T-helper 9 cell (primary cell): Measurements from ENCODE around the gene CLEC18B.
"Not testable (repeated sequence)": the region's sequence is repeated elsewhere in the genome, so short reads cannot be mapped to it uniquely, and the experiment has no call there.

Source experiments
- DNase-seq: peaks from one replicate; pipeline ENCODE4 v3.0.0-alpha.2; 2020

CLEC18B gene

DNA sequence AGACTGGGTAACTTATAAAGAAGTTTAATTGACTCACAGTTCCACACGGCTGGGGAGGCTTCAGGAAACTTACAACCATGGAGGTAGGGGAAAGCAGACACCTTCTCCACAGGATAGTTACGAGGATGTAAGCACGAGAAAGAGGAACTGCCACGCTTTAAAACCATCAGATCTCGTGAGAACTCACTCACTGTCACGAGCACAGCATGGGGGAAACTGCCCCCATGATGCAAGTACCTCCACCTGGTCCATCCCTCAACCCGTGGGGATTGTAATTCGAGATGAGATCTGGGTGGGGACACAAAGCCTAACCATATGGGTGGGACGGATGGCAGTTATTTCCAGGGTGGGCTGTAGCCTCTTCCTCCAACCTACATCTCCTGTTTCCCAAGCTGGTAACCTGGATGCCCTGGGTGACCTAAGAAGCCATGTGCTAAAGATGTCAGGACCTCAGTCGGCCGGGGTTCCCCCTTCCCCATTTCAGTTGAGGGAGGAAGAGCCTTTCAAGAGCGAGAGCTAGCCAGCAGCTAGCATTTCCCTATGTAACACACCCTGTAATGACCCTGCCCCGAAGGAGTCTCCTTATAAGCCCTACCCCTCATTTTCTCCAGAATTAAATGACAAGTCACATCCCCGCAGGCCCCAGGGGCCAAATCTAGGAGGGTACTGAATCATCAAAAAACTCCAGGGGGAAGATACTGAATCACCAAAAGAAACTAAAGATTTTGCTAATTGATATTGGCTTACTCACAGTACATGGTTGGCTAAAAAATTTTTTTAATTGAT is 16.9 kb downstream of the CLEC18B start:
- not testable (repeated sequence) for DNase-seq

DNA sequence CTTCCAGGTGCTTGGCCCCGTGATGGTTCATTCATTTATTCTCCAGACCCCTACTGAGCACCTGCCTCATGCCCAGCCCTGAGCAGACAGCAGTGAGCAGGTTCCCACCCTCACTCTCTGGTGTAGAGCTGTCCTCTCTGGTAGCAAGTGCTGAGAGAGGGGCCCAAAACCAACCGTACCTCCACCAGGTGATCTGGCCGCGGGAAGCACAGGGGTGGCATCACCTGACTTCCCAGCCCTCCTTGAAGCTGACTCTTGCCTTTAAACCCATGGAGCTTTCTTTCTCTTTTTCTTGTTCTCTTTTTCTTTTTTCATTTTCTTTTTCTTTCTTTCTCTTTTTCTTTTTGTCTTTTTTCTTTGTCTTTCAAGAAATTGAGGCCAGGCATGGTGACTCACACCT is 21.0 kb downstream of the CLEC18B start:
- not testable (repeated sequence) for DNase-seq

DNA sequence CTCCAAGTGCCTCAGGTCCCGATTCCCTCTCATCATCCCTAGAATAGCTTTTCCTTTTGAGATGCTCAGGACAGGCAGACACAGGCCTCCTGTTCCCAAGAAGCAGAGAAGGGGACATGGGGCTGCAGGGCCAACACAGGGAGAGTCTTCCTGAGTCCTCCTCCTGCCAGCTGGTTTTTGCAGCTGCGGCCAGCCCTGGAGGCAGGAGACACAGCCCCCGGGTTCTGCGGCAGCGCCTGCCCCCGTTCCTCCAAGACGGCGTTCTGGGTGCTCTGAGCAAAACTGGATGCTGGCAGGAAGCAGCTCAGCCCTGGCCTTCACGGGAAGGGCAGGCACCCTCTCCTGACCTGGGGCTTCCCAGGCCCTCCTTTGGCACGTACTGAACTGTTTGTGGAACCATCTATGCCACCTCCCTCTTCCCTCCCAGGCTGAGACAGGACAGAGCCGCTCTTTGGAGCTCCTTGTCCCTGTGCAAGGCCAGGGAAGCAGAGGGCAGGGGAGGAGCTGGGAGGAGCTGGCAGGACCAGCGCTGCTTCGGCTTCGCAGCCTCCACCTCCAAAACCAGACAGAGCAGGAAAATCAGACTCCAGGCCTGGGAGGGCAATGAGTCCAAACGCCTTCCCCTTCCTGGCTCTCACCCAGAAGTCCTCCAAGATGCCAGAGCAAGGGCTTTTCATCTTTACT is 22.9 kb downstream of the CLEC18B start:
- not testable (repeated sequence) for DNase-seq

DNA sequence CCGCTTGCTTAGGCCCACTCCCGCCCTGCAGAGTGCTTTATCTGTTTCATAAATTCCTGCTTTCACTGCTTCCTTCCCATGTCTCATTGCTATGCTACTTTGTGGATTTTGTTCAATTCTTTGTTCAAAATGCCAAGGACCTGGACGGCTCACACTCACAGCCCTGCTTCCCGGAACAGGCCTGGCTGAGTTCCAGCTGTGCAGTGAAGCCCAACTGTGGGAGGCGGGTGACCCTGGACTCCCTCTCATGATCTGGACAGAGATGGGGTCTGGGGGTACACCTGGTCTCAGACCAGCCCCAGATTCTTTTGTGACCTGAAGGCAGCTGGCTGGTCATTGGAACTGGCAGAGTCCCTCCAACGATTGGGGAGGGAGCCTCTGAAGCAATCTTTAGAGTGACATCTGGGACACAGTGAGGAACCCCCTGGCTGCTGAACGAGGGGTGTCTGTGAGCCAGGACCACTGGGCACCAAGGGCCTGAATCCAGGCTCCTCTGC is 24.7 kb downstream of the CLEC18B start:
- DNase-seq: not testable (repeated sequence)

DNA sequence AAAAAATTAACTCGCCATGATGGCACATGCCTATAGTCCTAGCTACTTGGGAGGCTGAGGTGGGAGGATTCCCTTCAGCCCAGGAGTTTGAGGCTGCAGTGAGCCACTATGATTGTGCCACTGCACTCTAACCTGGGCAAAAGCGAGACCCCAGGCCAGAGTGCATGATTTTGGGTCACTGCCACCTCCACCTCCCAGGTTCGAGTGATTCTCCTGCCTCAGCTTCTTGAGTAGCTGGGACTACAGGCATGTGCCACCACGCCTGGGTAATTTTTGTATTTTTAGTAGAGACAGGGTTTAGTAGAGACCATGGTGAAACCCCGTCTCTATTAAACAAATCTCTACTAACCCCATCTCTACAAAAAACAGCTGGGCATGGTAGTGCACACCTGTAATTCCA is 26.7 kb downstream of the CLEC18B start:
- DNase-seq: not testable (repeated sequence)

DNA sequence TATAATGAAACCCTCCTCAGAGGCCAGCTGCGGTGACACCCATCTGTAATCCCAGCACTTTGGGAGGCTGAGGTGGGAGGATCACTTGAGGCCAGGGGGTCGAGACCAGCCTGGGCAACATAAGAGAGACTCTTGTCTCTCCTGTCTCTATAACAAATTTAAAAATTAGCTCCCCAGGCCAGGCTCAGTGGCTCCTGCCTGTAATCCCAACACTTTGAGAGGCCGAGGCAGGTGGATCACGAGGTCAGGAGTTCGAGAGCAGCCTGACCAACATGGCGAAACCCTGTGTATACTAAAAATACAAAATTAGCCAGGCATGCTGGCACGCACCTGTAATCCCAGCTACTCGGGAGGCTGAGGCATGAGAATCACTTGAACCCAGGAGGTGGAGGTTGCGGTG is 27.1 kb downstream of the CLEC18B start:
- not testable (repeated sequence) for DNase-seq

DNA sequence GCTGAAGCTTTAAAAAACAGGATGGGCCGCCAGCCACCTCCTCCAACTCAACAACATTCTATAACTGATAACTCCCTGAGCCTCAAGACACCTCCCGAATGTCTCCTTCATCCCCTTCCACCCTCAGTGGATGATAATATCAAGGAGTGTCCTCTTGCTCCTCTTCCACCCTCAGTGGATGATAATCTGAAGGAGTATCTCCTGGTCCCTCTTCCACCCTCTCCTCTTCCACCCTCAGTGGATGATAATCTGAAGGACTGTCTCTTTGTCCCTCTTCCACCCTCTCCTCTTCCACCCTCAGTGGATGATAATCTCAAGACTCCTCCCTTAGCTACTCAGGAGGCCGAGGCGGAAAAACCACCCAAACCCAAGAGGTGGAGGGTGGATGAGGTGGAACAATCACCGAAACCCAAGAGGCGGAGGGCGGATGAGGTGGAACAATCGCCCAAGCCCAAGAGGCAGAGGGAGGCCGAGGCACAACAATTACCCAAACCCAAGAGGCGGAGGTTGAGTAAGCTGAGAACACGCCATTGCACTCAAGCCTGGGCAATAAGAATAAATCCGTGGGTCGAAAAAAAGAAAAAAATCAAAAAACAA is 29.7 kb downstream of the CLEC18B start:
- DNase-seq: not testable (repeated sequence)

DNA sequence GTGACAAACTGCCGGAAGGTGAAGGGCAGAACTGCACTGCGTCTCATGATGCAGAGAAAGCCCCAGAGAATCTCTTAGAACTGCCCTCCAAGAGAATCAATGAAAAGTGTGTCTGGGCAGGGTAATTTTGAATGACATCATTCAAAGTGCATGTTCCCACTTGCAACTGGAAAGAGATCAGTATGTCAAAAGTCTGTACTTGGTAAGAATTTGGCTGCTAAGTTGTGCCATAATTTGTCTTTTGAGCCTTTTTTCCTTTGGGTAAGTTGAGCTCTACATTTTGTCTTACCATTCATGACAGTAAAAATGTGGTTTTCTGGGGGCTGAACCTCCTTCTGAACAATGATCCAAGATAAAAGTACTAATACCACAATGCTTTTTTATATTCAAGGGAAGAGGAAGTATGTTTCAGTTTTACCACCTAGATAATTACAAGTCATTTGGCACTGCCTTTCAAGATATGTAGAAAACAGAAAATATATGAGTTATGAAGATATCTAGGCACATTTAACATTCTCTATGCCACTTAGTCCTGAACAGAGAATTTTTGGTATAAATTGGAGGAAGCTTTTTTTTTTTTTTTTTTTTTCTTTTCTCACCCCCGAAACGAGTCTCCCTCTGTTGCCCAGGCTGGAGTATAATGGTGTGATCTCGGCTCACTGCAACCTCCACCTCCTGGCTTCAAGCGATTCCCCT is 38.8 kb downstream of the CLEC18B start:
- DNase-seq: not testable (repeated sequence)

DNA sequence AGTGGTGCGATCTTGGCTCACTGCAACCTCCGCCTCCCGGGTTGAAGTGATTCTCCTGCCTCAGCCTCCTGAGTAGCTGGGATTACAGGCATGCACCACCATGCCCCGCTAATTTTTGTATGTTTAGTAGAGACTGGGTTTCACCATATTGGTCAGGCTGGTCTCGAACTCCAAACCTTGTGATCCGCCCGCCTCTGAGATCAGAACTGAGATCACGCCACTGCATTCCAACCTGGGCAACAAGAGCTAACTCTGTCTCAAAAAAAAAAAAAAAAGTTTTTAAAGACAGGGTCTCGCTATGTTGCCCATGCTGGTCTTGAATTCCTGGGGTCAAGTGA is 47.5 kb downstream of the CLEC18B start:
- DNase-seq: not testable (repeated sequence)

DNA sequence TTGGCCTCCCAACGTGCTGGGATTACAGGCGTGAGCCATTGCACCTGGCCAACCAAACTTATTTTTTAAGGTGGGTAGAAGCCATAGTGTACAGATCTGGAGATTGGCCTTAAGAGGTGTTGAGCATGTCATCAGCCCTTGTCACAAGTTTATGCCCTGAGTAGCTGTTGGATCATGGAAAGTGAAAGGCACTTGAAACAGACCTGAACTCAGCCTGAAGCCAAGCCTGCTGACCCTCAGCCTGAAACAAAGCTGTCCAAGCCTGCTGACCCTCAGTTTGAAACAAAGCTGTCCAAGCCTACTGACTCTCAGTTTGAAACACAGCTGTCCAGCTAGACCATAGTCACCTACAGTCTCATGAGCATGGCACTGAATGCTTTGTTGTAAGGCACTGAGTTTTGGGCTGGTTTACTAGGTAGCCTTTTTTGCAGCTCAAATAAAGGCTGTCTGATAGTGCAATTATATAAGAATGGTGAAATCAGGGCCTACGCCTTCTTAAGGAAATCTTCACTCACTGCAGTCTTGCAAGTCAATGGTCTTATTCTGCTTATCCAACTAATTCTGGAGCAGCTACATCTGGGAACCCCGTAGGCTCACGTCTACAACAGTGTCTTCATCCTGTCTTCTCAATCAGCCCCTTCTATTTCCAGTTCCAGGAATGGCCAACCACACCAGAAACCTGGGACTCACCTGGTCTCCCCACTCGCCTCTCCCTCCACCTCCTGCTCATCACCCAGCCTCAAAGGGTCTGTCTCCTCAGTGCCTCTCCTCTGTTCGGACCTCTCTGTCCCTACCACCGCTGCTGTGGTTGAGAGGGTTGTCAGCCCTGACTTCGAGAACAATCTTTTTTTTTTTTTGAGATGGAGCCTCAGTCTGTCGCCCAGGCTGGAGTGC is 48.1 kb downstream of the CLEC18B start:
- no peak for DNase-seq

DNA sequence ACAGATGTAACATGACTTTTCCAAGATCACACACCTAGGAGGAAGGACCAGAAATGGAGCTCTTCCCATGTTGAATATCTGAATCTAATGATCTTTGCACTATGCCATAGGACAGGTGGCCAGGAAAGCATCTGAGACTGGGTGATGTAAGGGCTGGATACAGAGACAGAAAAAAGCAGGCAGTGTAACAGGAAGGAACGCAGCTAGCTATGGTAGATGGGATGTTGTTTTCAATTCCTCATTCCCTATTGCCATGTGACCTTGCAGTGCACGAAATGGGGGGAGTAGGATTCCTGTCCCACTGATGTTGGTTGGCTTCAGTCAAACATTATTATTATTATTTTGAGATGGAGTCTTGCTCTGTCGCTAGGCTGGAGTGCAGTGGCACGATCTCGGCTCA is 48.9 kb downstream of the CLEC18B start:
- DNase-seq: no peak

DNA sequence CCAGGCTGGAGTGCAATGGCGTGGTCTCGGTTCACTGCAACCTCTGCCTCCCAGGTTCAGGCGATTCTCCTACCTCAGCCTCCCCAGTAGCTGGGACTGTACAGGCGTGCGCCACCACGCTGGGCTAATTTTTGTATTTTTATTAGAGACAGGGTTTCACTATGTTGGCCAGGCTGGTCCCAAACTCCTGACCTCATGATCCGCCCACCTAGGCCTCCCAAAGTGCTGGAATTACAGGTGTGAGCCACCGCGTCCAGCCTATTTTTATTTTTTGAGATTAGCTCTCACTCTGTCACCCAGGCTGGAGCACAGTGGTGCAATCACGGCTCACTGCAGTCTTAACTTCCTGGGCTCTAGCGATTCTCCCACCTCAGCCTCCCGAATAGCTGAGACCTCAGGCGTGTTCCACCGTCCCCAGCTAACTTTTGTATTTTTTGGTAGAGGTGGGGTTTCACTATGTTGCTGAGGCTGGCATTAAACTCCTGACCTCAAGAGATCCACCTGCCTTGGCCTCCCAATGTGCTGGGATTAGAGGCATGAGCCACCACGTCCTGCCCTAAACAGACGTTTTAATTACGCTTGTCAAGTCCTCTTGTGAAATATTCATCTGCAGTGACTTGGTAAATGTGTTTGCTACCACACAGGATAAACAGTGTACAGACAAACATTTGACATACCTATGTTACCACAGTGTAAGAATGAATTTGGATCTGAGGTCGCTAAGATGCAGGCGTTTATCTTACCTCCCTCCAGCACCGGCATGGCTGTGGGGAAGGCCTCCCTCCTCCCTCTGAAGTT is 50.7 kb downstream of the CLEC18B start:
- not testable (repeated sequence) for DNase-seq

DNA sequence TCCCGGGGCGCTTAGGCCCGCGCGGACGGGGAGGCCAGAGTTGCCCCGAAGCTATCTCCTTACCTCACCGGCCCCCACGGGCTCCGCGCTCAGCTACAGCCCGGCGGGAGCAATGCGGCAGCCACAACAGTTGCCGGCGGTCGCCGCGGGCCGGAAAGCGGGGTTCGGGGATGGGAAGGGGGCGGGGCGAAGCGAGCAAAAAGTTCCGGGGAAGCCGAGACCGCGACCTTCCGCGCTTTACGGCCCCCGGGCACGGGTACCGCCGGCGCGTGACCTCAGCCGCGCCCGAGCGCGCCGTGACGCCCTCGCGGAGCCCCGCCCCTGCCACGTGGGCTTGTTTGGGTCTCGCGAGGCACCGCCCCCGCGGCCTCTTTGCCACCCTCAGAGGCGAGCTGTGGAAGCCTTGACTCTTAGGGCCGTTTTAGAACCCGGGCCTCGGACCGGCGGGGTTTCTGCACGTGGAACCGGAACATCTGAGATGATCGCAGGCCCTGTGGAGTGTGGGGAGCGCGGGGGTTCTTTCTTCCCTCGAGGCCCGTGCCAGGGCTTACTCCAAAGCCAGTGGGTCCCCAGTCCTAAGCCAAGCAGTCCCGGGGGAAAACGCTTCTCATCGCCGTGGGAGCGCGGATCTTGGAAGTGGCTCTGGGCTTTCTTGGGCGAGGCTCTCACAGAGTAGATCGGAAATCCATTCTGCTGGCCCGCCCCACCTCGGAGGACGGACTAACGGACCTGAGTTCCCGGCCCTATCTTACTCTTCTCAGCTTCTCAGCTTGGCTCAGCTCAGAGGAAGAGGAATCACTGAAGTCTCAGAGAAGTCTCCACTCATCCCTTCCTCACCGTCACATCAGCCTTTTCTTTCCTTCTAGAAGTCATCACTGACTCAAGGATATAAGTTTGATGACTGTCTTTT is 53.0 kb downstream of the CLEC18B start:
- peak; percentile 88 for DNase-seq

DNA sequence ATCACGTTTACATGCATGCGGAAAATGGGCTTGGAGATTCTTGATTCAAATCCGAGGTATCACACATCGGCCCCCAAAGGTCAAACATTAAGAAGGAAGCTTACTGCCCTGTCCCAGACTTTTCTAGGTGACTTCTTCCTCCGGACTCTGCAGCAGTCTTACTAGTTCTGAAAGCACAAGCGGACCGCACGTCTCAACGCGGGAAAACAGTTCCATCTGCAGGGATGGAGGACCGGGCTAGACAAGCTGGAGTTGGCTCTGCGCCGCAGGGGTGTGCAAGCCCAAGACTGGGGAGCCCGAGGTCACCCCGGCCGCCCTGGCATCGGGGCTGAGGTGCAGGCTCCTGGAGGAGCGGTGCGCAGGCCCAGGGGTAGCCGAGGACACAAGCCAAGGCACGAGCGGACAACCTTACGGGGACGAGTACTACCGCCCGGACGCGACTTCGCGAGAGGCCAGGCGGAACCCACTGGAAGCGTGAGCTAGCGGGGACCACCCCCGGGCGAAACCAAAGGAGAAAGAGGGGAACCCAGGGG is 53.7 kb downstream of the CLEC18B start:
- DNase-seq: not testable (repeated sequence)

DNA sequence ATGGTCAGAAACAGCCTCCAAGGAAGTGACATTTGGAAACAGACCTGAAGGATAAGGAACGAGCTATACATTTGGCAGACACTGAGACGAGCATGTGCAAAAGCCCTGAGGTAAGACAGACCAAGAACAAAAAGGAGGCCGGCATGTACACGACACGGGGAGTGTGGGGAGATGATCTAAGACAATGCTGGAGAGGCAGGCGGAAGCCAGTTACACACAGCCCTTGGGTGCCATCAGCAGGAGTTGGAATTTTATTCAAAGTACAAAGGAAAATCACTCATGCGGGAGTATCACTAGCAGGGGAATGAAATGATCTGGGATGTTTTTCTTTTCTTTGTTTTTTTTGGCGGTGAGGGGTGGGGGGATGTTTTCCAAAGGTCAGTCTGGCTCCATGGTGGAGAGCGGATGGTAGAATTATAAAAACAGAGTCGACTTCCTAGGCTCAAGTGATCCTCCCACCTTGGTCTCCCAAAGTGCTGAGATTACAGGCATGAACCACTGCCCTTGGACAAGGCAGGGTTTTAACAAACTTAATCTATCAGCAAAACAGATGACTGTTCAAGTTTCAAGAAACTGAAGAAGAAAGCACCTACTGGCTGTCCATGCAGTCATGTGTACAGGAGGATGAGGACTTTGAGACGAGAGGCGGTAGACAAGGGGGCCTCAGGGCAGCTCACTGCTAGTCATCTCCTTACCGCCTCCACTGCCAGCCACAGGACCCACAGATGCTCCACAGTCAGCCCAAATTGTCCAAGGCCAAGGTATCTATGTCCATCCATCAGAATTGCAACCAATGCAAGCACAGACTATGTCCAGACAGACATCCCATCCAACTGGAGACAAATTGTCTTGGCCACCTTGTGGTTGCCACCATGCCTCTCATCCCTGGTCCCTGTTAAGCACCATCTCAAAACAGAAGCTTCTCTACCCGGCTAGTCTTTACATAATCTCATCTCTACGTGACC is 59.4 kb downstream of the CLEC18B start:
- DNase-seq: not testable (repeated sequence)
